BE2C (cell line): Measurements from ENCODE around the gene ATP8B4.

ENCODE experiments used
- DNase-seq: peaks from one replicate; pipeline ENCODE4 v3.0.0-alpha.2; 2020
- H3K27me3 ChIP-seq: fragments of 250-450 bp; sonication (Bioruptor Pico); 2 replicates; pipeline ENCODE4 v1.5.1; 2020; ENCODE audit warnings: mild to moderate bottlenecking
- H3K36me3 ChIP-seq: fragments of 250-450 bp; sonication (Bioruptor Pico); 2 replicates; pipeline ENCODE4 v1.5.1; 2020; ENCODE audit warnings: mild to moderate bottlenecking
- H3K4me1 ChIP-seq: fragments of 250-450 bp; sonication (Bioruptor Pico); 2 replicates; pipeline ENCODE4 v1.5.1; 2020
- H3K4me3 ChIP-seq: 2 replicates; pipeline ENCODE4 v1.5.1; 2011; ENCODE audit warnings: low read depth, low read length
- H3K9me3 ChIP-seq: fragments of 250-450 bp; sonication (Bioruptor Pico); 2 replicates; pipeline ENCODE4 v1.5.1; 2020
- TF ChIP-seq, protein P1 (sequence below): IDR thresholded peaks from 2 replicates; pipeline ENCODE4 v1.5.1; 2012; ENCODE audit warnings: mild to moderate bottlenecking, low read depth, low read length

ATP8B4 gene

DNA sequence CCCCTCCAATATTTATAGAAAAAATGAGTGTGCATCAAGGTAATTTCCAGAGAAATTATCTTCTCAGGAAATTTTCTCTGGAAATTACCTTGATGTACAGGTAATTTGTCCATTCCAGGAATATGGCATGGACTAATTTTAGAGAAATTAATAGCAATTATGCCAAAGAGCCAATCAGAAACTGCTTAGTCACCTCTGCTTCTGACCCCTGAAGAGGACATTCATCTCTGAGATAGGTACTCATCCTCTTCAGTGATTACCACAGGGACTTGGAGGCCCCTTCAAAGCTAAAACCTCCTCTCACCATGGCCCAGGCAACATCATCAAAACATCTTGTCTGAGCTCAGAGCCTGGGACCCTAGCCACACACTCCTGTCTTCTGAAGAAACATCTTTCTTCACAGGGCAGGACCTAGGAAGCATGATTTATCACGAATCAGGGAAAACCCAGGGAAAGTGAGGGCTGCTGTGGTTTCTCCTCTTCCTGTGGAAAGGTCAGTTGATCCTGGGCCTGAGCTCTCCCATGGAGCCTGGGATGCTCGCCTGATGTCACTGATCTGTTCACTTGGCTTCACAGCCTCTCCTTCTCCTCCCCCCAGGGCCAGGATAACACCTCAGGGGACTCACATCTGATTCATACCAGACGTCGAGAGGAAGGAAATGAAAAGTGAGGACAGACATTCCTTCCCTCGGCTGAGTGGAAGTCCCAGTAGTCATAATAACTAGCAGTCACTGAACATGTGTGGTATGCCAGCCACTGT, 287.6 kb downstream of the ATP8B4 start:
- no peak for DNase-seq
- H3K9me3 ChIP-seq: no peaks in the 10 kb centered on the region
- H3K27me3 ChIP-seq: no peaks in the 10 kb centered on the region
- no peak overlapping the region for H3K4me3 ChIP-seq
- no peaks in the 10 kb centered on the region for H3K36me3 ChIP-seq
- no peaks in the 10 kb centered on the region for H3K4me1 ChIP-seq
- TF ChIP-seq, protein P1, sequence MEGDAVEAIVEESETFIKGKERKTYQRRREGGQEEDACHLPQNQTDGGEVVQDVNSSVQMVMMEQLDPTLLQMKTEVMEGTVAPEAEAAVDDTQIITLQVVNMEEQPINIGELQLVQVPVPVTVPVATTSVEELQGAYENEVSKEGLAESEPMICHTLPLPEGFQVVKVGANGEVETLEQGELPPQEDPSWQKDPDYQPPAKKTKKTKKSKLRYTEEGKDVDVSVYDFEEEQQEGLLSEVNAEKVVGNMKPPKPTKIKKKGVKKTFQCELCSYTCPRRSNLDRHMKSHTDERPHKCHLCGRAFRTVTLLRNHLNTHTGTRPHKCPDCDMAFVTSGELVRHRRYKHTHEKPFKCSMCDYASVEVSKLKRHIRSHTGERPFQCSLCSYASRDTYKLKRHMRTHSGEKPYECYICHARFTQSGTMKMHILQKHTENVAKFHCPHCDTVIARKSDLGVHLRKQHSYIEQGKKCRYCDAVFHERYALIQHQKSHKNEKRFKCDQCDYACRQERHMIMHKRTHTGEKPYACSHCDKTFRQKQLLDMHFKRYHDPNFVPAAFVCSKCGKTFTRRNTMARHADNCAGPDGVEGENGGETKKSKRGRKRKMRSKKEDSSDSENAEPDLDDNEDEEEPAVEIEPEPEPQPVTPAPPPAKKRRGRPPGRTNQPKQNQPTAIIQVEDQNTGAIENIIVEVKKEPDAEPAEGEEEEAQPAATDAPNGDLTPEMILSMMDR: no peak

DNA sequence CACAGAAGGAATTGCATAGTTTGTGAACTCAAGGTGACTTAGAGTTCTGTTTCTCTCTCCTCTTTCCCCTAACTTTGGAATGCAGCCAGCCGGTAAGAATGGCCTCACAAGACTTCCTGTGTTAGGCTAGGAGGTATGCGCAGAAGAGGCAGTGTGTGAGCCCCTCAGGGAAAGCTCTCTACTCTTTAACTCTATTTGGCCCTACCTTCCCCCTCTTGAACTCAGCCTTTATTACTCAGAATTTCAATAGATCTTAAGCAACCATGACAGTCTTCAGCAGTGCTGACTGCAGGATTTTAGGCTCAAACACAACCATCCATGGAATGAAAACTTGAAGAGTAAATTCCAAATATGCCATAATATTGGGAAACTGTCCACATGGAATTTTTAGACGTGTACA, 288.6 kb downstream of the ATP8B4 start:
- H3K9me3 ChIP-seq: no peaks in the 10 kb centered on the region
- H3K4me3 ChIP-seq: no peak overlapping the region
- no peaks in the 10 kb centered on the region for H3K27me3 ChIP-seq
- DNase-seq: no peak
- TF ChIP-seq, protein P1: no peak
- no peaks in the 10 kb centered on the region for H3K36me3 ChIP-seq
- H3K4me1 ChIP-seq: no peaks in the 10 kb centered on the region

DNA sequence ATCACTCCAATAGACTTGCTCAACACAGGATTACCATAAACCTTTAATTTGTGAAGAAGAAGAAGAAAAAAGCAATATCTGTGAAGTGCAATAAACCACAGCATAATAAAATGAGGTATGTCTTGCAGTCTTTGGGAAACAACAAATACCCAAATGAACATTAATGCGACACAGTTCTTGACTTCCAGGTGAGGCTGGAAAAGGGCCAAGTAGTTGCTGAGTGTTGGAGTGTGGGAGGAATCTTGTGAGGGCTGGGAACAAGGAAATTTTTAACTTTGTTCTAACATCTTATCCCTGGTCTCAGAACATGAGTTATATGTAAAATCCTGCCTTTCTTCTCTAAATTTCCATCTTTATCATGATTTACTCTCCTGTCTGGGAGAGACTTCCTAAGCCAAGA, 291.7 kb downstream of the ATP8B4 start:
- Histone ChIP-seq H3K4me3 (no peak overlapping the region), H3K27me3 (no peaks in the 10 kb centered on the region), H3K36me3 (no peaks in the 10 kb centered on the region), H3K9me3 (no peaks in the 10 kb centered on the region), H3K4me1 (no peaks in the 10 kb centered on the region)
- TF ChIP-seq, protein P1: no peak
- DNase-seq: no peak

DNA sequence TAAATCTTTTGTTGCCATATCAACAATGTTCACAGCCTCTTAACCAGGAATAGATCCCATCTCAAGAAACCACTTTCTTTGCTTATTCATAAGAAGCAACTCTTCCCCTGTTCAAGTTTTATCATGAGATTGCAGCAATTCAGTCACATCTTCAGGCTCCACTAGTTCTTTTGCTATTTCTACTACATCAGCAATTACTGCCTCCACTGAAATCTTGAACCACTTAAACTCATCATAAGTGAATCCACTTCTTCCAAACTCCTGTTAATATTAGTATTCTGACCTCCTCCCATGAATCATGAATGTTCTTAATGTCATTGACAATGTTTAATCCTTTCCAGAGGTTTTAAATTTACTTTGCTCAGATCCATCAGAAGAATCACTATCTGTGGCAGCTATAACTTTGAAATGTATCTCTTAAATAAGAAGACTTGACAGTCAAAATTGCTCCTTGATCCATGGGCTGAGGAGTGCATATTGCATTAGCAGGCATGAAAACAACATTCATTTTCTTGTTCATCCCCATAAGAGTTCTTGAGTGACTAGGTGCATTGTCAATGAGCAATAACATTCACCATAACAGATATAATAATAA, 292.3 kb downstream of the ATP8B4 start:
- TF ChIP-seq, protein P1: no peak
- Histone ChIP-seq H3K4me3 (no peak overlapping the region), H3K36me3 (no peaks in the 10 kb centered on the region), H3K4me1 (no peaks in the 10 kb centered on the region), H3K9me3 (no peaks in the 10 kb centered on the region), H3K27me3 (no peaks in the 10 kb centered on the region)
- DNase-seq: no peak

DNA sequence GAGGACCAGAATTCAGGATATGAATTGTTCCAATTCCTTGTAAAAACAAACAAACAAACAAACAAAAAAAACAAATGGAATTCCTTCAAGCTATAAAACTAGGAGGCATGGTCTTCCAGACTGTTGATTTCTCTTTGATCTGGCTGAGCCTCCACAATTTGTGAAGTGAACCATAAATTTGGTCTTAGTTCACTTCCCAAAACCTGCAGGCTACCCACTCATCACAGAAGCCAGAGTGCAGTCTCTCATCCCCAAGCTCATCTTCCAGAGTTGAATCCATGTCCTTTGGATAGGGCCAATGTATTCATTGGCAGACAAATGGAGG, 294.3 kb downstream of the ATP8B4 start:
- H3K4me3 ChIP-seq: no peak overlapping the region
- DNase-seq: no peak
- no peaks in the 10 kb centered on the region for H3K9me3 ChIP-seq
- TF ChIP-seq, protein P1: no peak
- no peaks in the 10 kb centered on the region for H3K27me3 ChIP-seq
- no peaks in the 10 kb centered on the region for H3K36me3 ChIP-seq
- H3K4me1 ChIP-seq: no peaks in the 10 kb centered on the region

DNA sequence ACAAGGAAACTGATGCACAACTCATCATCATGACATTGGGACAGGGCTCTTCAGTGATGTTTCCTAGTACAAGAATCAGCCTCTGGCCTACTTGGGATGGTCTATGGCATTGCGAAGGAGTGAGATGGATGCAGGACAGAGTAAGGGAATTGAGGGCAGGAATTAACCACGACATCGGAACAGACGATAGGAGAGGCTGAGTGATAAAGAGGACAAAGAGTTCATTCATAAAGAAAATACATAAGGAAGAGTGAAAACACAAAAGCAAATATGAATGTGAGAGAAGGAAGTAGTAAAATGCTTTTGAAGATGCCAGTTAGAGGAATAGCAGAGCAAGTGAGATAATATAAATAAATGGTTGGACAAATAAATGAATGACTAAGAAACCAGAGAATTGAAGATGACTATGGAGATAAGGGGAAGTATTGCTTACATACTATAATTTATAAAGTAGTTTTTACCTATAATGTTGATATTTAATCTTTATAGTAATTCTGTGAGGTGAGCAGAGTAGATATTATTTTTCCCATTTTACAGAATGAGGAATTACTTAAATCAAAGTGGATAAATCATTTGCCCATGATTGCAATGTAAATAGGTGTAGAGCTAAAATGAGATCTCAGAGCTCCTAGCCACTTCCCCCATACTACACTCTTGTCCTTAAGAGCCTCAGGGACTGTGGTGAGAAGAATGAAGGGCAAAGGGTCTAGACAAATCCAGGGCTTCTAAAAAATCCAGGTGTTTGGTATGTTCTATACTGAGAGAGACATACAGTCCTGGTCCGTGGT, 294.9 kb downstream of the ATP8B4 start:
- TF ChIP-seq, protein P1: no peak
- Histone ChIP-seq H3K27me3 (no peaks in the 10 kb centered on the region), H3K4me1 (no peaks in the 10 kb centered on the region), H3K9me3 (no peaks in the 10 kb centered on the region), H3K4me3 (no peak overlapping the region), H3K36me3 (no peaks in the 10 kb centered on the region)
- no peak for DNase-seq
